COLO829 (cell line): ENCODE data around the gene JAZF1.

Experiments
- DNase-seq: peaks from one replicate; pipeline ENCODE4 v3.0.0; 2012; ENCODE audit warnings: low spot score

JAZF1 gene

DNA sequence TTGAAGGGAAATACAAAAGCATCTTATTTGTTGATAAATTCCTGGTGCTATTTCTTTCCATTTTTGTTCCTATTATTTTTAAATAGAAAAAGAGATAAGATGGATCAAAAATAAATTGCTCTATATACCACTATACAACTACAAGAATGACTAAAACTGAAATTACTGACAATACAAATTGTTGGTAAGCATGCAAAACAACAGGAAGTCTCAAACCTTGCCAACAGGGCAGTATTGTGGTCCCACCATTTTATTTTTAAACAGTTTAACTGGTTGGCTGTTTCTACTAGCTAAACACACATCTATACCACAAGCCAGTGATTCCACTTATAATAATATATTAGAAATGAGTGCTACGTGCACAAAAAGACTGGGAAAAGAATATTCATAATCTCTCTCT lies 213.0 kb downstream of the JAZF1 start:
- DNase-seq: no peak

DNA sequence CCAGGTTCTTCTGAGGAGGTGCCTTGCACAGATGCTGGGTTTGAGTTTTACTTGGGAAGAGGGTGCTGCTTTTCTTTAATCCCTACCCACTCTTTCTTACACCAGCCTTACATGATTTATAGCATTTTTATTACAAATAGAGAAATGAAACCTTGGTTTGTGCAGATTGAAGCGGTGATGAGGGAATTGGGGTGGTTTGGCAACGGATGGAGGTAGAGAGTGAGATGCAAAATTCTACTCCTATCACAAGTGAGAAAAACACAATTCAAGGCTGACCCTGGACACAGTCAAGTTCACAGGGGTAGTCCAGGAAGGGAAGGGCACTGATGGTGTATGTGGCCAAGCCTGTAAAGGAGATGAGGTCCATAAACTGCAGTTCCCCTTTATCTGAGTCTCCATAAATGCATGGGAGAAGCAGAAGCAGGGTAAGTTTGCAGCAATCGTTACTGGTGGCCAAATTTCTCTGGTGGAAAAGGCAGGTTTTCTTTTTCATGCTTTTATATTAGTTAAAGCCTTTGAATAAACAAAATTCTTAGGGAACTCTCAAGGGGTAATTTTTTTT lies 214.3 kb downstream of the JAZF1 start:
- no peak for DNase-seq

DNA sequence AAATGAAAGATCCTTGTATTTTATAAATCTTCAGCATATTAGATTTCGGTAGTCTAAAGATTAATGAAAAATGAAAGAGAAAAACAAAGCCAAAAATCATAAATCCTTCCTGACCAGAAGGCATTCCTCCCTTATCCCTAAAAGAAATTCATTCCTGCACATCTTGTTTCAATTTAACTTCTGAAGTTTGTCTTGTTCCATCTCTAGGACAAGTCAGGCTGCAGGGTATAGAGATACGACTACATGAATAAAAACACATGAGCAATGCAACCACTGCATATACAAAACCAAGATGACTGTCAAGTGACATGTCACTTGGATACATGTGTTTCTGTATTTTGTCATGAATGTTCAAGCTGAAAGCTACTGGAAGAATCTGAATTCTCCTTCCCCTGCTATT lies 214.9 kb downstream of the JAZF1 start:
- DNase-seq: no peak

DNA sequence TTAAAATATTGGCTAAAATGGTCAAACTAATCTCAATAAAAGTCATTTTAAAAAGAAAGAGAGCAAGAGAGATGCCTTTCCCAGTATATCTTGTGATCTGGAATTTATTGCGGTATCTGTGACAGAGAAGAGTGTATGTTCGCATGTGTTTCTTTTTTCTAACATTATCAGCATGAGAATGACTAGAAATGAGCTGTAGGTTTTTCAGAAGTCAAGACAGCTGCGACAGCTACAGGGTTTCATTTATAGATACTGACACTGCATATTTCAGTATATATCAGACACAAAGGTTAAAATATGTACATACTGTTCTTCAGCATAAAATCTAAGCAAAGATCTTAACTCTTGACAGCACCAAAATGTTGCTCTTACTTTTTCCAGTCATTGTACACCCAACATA lies 215.8 kb downstream of the JAZF1 start:
- DNase-seq: no peak

DNA sequence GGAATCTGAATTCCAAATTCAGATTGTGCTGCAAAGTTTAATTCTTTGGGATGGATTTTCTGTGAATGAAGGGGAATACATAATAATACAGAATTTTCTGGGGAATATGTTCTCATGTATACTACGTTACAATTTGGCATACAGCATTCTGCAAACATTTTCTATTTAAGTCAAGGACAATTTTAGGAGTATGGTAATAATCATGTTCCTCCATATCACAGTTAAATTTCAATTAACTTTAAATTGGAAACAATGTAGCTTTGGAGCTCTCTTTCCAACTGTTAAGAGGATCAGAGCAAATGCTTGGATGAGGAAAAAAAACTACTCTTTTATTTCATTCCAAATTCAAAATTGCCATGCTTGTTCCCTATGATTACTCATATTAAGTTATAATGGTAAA lies 217.5 kb downstream of the JAZF1 start:
- no peak for DNase-seq

DNA sequence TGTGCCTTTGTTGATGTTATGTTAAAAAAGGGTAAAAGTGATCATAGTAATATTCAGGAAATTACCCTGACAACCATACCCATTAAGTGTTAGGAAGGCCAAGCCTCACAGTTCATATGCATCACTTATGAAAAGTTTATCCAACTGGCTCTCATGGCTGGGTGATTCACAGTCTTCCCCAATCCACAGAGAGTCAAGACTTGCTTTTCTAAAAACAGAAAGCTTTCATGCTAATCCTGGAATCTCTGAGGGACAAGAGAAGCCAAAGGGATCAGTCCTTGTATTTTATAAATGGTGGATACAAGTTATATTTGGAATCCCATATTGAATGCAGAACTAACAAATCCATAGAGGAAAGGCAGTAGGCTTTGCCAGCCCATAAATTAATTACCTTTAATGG lies 218.3 kb downstream of the JAZF1 start:
- no peak for DNase-seq

DNA sequence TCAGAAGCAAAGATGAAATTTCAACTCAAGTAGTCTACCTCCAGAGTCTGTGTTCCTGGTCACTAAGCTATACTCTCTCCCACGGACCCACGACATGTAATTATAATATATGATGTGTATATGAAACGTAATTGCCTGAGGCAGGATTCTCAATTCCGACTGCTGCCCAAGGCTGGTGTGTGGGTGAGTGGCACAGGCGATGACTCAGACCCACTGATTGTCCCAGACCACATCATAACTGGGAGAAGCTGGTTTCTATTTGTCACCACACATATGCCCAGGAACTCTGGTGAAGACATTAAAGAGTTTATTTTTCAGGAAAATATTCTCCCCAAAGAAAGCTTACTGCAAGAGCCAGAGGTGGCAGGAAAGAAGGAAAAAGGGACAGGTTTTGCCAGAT lies 219.3 kb downstream of the JAZF1 start:
- peak; percentile 90 for DNase-seq

DNA sequence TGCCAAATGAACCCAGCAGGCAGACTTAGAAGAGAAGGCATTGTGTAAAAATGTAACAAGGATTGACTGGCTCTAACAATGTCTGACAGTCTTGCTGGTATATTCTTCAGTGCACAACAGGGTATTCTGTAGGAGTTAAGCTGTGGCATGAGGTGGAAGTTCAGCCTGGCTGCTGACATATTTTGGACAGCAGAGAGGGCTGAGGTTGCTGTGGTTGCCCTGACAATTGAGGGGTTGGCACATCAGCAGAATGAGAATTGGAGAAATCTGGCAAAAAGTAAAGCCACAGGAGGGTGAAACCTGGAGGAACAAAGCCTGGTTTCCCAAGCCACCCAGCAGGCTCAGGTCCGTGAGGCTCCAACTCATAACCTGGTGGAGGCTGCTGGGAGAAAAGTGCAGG lies 220.2 kb downstream of the JAZF1 start:
- no peak for DNase-seq

DNA sequence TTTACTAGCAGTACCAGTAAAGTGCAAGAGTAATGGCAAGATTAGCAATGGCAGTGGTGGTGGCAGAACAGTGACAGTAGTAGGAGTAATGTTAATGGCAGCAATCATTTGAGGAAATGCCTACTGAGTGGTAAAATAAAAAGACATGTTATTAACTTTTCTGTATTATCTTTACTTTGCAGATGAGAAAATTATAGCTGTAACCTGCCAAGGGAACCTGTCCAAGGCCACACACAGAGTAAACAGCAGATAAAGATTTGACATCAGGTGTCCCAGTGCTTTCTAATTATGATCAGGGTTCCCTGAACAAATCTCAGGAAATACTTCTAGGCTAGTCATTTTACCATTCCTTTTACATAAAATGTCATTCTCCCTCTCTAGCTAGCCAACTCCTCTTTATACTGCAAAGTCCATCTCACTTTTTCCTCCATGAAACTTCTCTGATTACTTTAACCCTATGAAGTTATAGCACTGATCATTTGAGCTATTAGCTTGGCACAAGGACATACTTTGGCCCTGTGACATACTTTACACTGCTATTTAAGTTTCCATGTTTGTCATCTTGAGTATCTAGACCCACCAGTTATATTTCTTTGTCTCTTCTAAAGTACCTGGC lies 221.6 kb downstream of the JAZF1 start:
- no peak for DNase-seq

DNA sequence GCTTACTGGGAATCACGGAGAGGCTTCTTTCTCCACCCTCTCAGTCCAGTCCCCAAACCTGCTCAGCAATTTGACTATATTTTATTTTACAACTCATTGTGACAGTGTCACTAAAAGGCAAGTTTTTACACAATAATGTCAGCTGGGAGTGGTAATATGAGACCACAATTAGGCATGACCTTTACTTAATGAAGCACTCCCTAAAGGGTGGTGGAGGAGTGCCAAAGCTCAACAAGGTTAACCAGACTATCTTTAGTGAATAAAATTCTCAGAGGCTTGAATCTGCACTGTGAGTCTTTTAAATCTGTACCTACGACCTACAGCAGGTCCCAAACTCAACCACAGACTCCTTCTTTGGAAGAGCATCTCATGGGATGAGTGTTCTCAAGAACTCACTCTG lies 225.0 kb downstream of the JAZF1 start:
- DNase-seq: no peak

DNA sequence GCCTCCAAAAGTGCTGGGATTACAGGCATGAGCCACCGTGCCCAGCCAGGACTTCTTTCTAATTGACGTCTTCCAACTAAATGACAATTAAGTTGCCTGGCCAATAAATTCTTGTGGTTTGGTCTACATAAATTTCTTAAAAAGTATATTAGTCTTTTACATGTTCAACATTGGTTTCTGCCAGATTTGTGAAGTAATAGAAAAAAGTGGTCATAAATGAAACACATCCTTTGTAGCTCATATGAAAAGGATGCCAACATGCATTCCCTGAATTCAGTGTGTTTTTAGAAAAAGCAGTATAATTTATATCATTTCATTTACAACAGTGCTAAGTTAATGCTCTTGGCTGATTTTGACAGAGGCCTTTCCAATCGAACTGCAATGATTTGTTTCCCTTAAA lies 225.6 kb downstream of the JAZF1 start:
- no peak for DNase-seq

DNA sequence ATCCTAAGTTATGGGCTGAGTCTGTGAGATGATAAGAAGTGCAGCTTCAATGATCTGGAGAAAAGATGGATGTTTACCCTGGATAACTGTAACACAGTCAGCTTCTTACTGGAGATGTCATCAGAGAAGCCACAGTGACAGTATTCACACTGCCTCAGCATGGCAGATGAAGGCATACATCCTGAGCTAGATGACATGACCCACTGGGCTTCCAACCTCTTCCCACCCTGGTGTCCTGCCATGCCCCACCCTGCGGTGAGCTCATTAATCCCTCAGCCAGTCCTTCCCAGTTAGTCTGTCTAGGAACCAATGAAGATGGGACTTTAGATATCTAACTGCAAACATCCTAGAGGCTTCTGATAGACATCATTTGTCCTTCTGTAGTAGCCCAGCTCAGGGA lies 226.8 kb downstream of the JAZF1 start:
- DNase-seq: no peak

DNA sequence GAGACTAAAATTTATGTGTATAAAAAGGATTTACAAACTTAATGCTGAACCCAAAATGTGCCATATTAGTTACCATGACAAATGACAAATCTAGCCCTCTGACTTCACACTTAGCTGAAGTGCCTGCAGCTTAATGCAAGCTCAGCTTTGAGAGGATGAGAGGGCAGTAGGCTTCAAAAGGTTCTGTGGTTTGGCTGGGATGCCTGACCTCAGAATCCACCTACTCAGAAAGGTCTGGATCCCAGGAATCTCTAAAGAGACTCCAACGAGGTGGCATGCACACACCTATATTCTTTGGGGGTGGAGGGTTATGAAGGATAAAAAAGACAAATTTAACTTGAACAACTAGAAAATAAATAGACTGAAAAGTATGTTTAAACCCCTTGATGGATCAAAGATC lies 227.2 kb downstream of the JAZF1 start:
- no peak for DNase-seq

DNA sequence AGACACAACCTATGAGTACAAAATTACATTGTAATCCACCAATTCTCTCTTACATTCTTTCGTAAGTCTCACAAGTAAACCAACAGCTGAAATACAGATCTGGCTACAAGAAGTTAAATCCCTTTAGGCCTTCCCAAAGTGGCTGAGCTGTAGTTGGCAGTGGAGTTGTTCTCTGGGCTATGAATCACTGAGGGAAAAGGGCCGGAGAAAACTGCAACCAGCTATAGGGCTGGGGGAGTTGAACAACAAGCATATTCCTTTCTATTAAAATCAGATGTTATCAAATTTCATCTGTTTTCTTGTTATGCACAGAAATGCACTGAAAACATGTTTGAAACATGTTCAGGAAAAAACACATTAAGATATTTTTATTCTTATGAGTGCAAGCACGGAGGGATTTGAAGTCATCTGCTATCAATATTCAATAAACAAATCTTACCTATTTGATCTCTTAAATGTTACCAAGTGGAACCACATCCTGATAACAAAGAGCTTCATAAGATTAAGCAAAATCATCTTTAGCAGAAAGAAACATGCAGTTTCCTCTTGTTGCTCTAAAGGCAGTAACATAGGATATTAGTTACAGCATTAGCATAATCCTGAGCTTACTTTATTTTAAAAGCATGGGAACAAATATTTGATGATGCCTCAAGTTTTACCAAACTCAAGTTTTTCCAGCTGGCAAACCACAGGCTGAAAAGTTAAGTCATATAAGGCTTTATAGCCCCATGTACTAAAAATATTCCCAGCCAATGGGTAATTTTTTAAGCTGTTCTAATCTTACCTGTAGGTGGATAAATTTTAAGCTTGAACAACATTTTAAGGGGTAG lies 227.9 kb downstream of the JAZF1 start:
- DNase-seq: no peak

DNA sequence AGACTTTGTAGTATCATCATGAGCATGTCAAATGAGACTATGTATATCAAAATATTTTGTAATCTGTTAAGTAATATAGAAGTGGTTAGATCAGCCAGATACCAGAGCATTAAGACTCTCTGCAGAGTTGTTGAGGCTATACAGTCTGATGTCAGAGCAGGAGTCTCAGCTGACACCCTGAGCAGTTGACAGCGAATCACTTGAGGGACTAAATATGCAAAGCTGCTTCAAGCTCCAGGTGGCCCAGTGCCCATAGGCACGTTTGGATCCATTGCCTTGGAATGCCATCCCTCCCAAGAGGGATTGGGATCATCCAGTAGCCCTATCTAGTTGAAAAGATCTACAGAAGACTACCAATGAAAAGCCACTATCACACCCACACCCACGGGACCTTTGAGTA lies 230.5 kb downstream of the JAZF1 start:
- no peak for DNase-seq

DNA sequence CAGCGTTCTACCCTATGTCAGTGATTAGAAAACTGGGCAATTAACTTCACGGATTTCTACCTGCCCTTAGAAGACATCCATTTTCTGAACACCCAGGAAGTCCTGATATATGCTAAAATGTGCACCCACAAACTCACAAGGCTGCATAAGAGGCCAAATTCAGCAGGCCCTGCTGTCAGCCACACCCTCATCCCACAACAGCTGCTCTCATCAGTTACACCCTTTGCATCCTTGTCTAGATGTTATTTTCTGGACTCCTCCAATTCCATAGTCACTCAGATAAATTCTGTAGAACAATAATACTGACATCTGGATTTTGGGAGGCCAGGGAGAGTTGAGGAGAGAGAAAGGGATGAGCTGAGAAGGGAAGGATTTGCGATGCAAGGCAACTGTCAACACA lies 231.7 kb downstream of the JAZF1 start:
- DNase-seq: no peak

DNA sequence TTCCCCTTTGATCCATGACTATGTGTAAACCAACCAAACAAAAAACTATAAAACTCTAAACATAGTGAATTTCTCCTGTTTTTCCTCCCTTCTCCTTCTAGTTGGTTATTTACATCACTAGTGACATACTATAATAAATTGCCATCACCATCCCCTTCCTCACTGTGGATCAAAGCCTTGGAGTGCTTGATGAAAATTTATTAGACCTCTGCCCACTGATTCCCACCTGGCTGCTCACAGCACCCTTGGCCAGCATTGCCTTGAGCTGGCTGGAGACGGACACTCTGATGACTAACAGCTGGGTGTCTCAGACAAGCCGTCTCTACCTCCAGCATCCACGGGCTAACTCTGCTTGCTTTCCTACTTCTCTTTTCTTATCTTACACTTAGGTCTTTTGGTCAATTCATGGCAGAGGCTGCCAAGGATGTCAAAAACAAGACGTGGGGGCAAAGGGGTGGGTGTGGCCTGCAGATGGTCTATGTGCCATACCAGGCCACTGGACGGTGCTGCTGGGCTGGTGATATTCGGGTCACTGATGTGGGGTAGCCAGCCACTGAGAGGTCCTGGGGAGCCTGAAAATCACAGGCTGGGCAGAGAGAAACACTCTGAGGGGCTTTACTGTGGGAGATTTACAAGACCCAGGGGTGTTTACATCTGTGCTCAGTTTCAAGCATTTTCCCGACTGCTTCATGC lies 232.9 kb downstream of the JAZF1 start:
- DNase-seq: no peak

DNA sequence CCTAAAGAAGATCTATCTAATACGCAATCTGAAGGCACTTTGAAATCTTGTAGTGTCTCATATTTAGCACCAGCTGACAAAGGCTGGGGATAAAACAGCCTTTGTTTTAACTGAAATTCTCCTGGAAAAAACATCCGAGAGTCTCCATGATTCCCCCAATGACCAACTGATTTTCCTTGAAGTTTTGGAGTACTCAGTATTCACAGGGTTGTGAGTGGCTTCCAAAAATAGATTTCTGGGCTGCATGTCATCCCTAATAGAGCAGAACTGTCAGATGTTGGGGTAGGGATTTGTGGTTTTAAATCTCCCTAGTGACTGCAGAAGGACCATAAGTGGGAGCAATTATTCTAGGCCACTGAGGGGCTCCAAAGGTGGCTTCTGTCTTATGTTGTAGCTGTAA lies 234.2 kb downstream of the JAZF1 start:
- peak; percentile 70 for DNase-seq

DNA sequence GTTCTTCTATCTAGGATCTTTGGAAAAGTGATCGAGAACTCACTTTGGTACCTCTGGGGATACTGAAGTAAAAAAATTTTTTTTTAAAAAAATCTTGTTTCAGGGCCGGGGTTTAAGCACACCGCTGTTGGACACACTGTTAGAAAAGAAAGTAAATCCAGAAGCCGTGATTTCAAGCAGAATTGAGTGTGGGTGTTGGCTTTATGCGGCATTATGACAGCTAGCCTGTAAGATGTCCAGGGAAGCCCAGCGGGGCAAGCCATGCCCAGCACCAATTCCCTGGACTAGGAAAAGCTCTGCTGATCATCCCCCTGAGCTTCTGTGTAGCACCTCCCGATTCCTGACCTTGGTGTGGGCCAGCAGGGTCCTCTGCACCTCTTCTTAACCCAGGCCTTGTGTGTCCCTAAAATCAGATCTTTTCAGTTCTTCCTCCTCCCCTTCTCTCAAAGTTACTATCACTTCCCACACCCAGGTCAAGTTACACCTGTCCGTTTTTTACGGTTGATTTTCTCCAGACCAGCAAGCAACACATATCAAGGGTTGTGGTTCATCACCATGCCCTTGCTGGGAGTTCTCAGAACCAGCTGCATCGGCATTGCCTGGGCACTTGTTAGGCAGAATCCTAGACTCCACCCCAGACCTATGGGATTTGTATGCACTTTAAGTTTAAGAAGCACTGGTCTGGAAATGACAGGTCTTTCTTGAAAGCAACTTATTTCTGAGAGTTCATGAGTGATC lies 235.4 kb downstream of the JAZF1 start:
- no peak for DNase-seq

DNA sequence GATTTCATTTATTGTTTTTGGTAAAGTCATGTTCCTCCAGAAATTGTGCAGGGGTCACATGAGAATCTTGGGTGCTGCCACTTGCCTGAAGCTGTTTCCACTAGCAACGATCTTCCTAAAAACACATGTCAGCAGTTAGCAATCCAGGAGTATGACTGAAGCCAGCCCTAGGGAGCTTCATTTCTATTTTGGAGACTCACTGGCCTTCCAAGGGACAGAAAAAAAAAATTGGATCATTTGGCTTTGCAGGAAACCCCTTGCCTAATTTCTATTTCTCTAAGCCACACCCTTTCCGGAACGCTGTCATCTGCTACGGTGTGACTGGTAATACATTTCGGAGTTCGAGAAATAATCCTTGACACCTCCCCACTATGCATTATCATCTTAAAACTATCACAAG lies 236.0 kb downstream of the JAZF1 start:
- no peak for DNase-seq

DNA sequence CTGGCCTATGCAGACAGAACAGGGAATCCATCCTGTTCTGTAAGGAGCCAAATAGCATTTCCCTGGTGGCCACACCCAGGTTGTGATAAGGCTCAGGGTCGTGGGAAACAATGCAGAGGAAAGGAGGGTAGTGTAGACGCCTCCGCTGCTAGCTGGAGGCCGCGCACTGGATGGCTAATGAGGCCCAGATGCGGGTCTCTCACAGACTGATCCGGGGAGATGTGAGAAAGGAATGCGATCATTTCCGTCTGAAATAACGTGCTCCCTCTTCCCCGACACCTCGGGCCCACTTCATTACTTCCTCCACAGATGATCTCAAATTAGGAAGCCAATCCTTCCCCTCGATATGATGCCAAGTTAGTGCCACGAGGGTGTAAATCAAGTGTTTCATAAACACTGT lies 237.4 kb downstream of the JAZF1 start:
- DNase-seq: no peak

DNA sequence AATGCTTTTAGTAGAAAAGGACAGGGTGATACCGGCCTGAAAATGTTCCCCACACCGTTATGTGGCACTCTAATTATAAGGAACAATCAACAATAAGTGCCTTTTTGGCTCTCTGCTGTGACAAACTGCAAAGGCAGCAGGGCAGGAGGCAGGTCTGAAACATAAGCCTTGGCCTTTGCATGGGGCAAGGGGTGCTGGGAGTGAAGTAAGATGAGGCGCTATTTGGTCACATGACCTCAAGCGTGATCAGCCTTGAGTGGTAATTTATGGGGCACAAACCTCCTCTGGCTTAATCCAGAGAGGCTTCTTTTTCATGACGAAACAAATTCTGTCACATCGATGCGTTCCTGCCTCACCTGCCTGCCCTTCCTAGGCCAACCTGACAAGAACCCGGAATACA lies 237.9 kb downstream of the JAZF1 start:
- DNase-seq: no peak
